H9 (cell line): ENCODE measurements around the gene C1orf116. TPM values are rescaled to one million over a fixed set of nuclear protein-coding genes. Genes with fewer than 3 reads are reported as not detected.

ENCODE experiments used
- DNase-seq: peaks from one replicate; pipeline ENCODE4 v3.0.0-alpha.2; 2017
- H2AFZ ChIP-seq: one replicate; pipeline ENCODE4 v1.6.1; 2013; ENCODE audit warnings: mild to moderate bottlenecking, low read length, control low read depth, moderate library complexity
- H2AK5ac ChIP-seq: 2 replicates; pipeline ENCODE4 v1.6.1; 2013; ENCODE audit warnings: low read length, control low read depth, mixed read lengths; ENCODE audit not compliant: insufficient read length
- H2BK120ac ChIP-seq: one replicate; pipeline ENCODE4 v1.6.1; 2013; ENCODE audit warnings: low read depth, mild to moderate bottlenecking, low read length, control low read depth, inconsistent platforms; ENCODE audit not compliant: poor library complexity, severe bottlenecking
- H2BK12ac ChIP-seq: 2 replicates; pipeline ENCODE4 v1.6.1; 2013; ENCODE audit warnings: low read length, control low read depth, mixed read lengths, low read depth; ENCODE audit not compliant: insufficient read length
- H2BK15ac ChIP-seq: 2 replicates; pipeline ENCODE4 v1.6.1; 2013; ENCODE audit warnings: low read depth, low read length, control low read depth
- H2BK20ac ChIP-seq: one replicate; pipeline ENCODE4 v1.6.1; 2013; ENCODE audit warnings: low read depth, mild to moderate bottlenecking, low read length, control low read depth, inconsistent platforms; ENCODE audit not compliant: poor library complexity, severe bottlenecking
- H2BK5ac ChIP-seq: 2 replicates; pipeline ENCODE4 v1.6.1; 2013; ENCODE audit warnings: low read length, control low read depth, mixed read lengths; ENCODE audit not compliant: insufficient read length
- H3K14ac ChIP-seq: 2 replicates; pipeline ENCODE4 v1.6.1; 2013; ENCODE audit warnings: low read length, control low read depth; ENCODE audit not compliant: insufficient read depth
- H3K18ac ChIP-seq: 2 replicates; pipeline ENCODE4 v1.6.1; 2013; ENCODE audit warnings: low read depth, mild to moderate bottlenecking, mixed read lengths, low read length, control low read depth; ENCODE audit not compliant: insufficient read length
- H3K23ac ChIP-seq: 2 replicates; pipeline ENCODE4 v1.6.1; 2013; ENCODE audit warnings: low read length, control low read depth, mixed read lengths, low read depth; ENCODE audit not compliant: insufficient read length
- H3K23me2 ChIP-seq: 2 replicates; pipeline ENCODE4 v1.6.1; 2013; ENCODE audit warnings: low read depth, mild to moderate bottlenecking, mixed read lengths, low read length, control low read depth; ENCODE audit not compliant: insufficient read length, poor library complexity, severe bottlenecking
- H3K27ac ChIP-seq: 2 replicates; pipeline ENCODE4 v1.5.1; 2013; ENCODE audit warnings: low read length, control low read depth, mixed read lengths, low read depth; ENCODE audit not compliant: insufficient read length
- H3K27me3 ChIP-seq: 2 replicates; pipeline ENCODE4 v1.6.1; 2013; ENCODE audit warnings: low read length, control low read depth, inconsistent platforms; ENCODE audit not compliant: insufficient read depth
- H3K4ac ChIP-seq: 2 replicates; pipeline ENCODE4 v1.6.1; 2013; ENCODE audit warnings: low read depth, mild to moderate bottlenecking, control low read depth, inconsistent platforms, low read length, moderate library complexity
- H3K4me1 ChIP-seq: 2 replicates; pipeline ENCODE4 v1.6.1; 2013; ENCODE audit warnings: low read length, control low read depth, inconsistent platforms; ENCODE audit not compliant: insufficient read depth
- H3K4me2 ChIP-seq: 2 replicates; pipeline ENCODE4 v1.6.1; 2013; ENCODE audit warnings: low read length, control low read depth, mixed read lengths; ENCODE audit not compliant: insufficient read length, insufficient read depth
- H3K56ac ChIP-seq: 2 replicates; pipeline ENCODE4 v1.6.1; 2013; ENCODE audit warnings: low read depth, mild to moderate bottlenecking, mixed read lengths, low read length, control low read depth; ENCODE audit not compliant: insufficient read length
- H3K79me1 ChIP-seq: 2 replicates; pipeline ENCODE4 v1.6.1; 2013; ENCODE audit warnings: low read depth, mild to moderate bottlenecking, moderate library complexity, low read length, control low read depth, inconsistent platforms; ENCODE audit not compliant: insufficient read depth, poor library complexity, severe bottlenecking
- H3K79me2 ChIP-seq: 2 replicates; pipeline ENCODE4 v1.6.1; 2013; ENCODE audit warnings: low read length, control low read depth, inconsistent platforms; ENCODE audit not compliant: insufficient read depth
- H3K9ac ChIP-seq: 2 replicates; pipeline ENCODE4 v1.6.1; 2013; ENCODE audit warnings: low read length, control low read depth, mixed read lengths; ENCODE audit not compliant: insufficient read length; ENCODE audit errors: extremely low read depth
- H3K9me3 ChIP-seq: one replicate; pipeline ENCODE4 v1.6.1; 2013; ENCODE audit warnings: low read depth, low read length, inconsistent platforms; ENCODE audit not compliant: control insufficient read depth
- H3T11ph ChIP-seq: one replicate; pipeline ENCODE4 v1.6.1; 2013; ENCODE audit warnings: mild to moderate bottlenecking, low read length, control low read depth, inconsistent platforms
- H4K20me1 ChIP-seq: one replicate; pipeline ENCODE4 v1.6.1; 2013; ENCODE audit not compliant: control insufficient read depth, insufficient read length, insufficient read depth
- H4K5ac ChIP-seq: 2 replicates; pipeline ENCODE4 v1.6.1; 2013; ENCODE audit warnings: low read depth, mild to moderate bottlenecking, mixed read lengths, low read length, control low read depth; ENCODE audit not compliant: insufficient read length
- H4K8ac ChIP-seq: replicated peaks from 2 replicates; pipeline ENCODE4 v1.6.1; 2013; ENCODE audit warnings: low read length, control low read depth, mixed read lengths, low read depth; ENCODE audit not compliant: insufficient read length
- H4K91ac ChIP-seq: 2 replicates; pipeline ENCODE4 v1.6.1; 2013; ENCODE audit warnings: low read depth, mild to moderate bottlenecking, moderate library complexity, mixed read lengths, low read length, control low read depth; ENCODE audit not compliant: insufficient read length
- H3K27ac Mint-ChIP-seq, 3 experiments: 2 replicates in 2 of 3; 3 replicates in 1 of 3; pipeline ENCODE4 v1.8.0; 2020 to 2021; ENCODE audit warnings: mixed read lengths in 3 of 3, mild to moderate bottlenecking in 1 of 3, moderate library complexity in 1 of 3
- H3K27me3 Mint-ChIP-seq: 2 replicates; pipeline ENCODE4 v1.8.0; 2021; ENCODE audit warnings: low read depth, mild to moderate bottlenecking, moderate library complexity, mixed read lengths
- H3K36me3 Mint-ChIP-seq, 3 experiments: 2 replicates in 2 of 3; 3 replicates in 1 of 3; pipeline ENCODE4 v1.8.0; 2020 to 2021; ENCODE audit warnings: low read depth in 3 of 3, mixed read lengths in 3 of 3; ENCODE audit not compliant: insufficient read depth in 1 of 3
- H3K4me1 Mint-ChIP-seq, 2 experiments: 2 replicates each; pipeline ENCODE4 v1.8.0; 2020; ENCODE audit warnings: mixed read lengths in 2 of 2
- H3K4me3 Mint-ChIP-seq, 2 experiments: 2 replicates in 1 of 2; 3 replicates in 1 of 2; pipeline ENCODE4 v1.8.0; 2020 to 2021; ENCODE audit warnings: mild to moderate bottlenecking in 2 of 2, mixed read lengths in 2 of 2, moderate library complexity in 1 of 2
- H3K9me3 Mint-ChIP-seq, 2 experiments: 2 replicates in 1 of 2; 3 replicates in 1 of 2; pipeline ENCODE4 v1.8.0; 2020; ENCODE audit warnings: mild to moderate bottlenecking in 2 of 2, mixed read lengths in 2 of 2, moderate library complexity in 1 of 2
- CTCF ChIP-seq: fragments of 200-600 bp; sonication (generic); conservative IDR thresholded peaks from 3 replicates; pipeline ENCODE4 v1.8.0; 2021; ENCODE audit warnings: antibody characterized with exemption, mild to moderate bottlenecking
- WGBS: extraction: QIAGEN DNeasy Blood & Tissue Kit; methylation state at CpG from one replicate; pipeline ENCODE4 v1.1.7; 2013; ENCODE audit warnings: missing lambda C conversion rate, low lambda C conversion rate, mixed read lengths; ENCODE audit not compliant: insufficient read length; ENCODE audit errors: extremely low coverage; 5-methylcytosine and 5-hydroxymethylcytosine counted together
- total RNA-seq: library from RNA; stranded (reverse); gene quantifications from 2 replicates; pipeline ENCODE4 v1.2.1, GENCODE V29; 2021

Gene C1orf116
- total RNA-seq, 1 experiment from 2014 or later: 0.48 TPM

- Mint-ChIP-seq H3K27me3 (peaks cover 39% of the 10 kb centered on the region), H3K4me1 (peaks cover 41 to 52% of the 10 kb centered on the region in 2 experiments), H3K36me3 (no peaks in the 10 kb centered on the region), H3K4me3 (no peak overlapping the region), H3K9me3 (0 out of 5 replicates have a peak, but pooled peaks cover 0 to 2% of the 10 kb centered on the region in 2 experiments), H3K27ac (0 out of 7 replicates have a peak overlapping the region, but pooled peaks of 1 of the 3 experiments have one; percentile 52)
- Histone ChIP-seq H2BK120ac (no peak overlapping the region), H3K4ac (no peak overlapping the region), H4K8ac (no peak overlapping the region), H3K4me1 (peaks cover 7% of the 10 kb centered on the region; the same call in 1 of the 2 replicates), H3K18ac (no peak overlapping the region), H3K4me2 (no peak overlapping the region), H3K9me3 (no peaks in the 10 kb centered on the region), H3K27ac (no peak overlapping the region), H3K23me2 (no peaks in the 10 kb centered on the region), H3K14ac (no peak overlapping the region), H3K79me1 (no peaks in the 10 kb centered on the region), H2BK12ac (no peak overlapping the region), H2BK20ac (no peak overlapping the region), H3K23ac (no peak overlapping the region), H4K91ac (no peak overlapping the region), H2AFZ (no peak overlapping the region), H2BK15ac (no peak overlapping the region), H3K27me3 (no peaks in the 10 kb centered on the region; the same call in 1 of the 2 replicates), H2BK5ac (no peak overlapping the region), H3K56ac (no peak overlapping the region), H4K20me1 (no peaks in the 10 kb centered on the region), H3T11ph (no peak overlapping the region), H3K9ac (no peak overlapping the region), H2AK5ac (no peak overlapping the region), H3K79me2 (no peaks in the 10 kb centered on the region), H4K5ac (no peak overlapping the region)
- WGBS: no CpG with 5 or more reads among the region's 4 CpGs
- TF ChIP-seq CTCF: peak; percentile 81
- DNase-seq: peak; percentile 68
These were observed 50.3 kb downstream of the C1orf116 start for GRCh38 chr1:206982216-206982615.
